Ectodermal cell (in vitro differentiated cells): ENCODE data around the gene IGBP1.
"Not testable (repeated sequence)": the region's sequence is repeated elsewhere in the genome, so short reads cannot be mapped to it uniquely, and the experiment has no call there.

Experiments
- H3K27ac ChIP-seq: 2 replicates; pipeline ENCODE4 v1.7.0; 2013; ENCODE audit warnings: mild to moderate bottlenecking, low read depth, low read length; ENCODE audit not compliant: insufficient read depth, poor library complexity, severe bottlenecking
- H3K27me3 ChIP-seq: 2 replicates; pipeline ENCODE4 v1.7.0; 2013; ENCODE audit warnings: mild to moderate bottlenecking, low read length; ENCODE audit not compliant: insufficient read depth, control insufficient read depth, poor library complexity, severe bottlenecking
- H3K36me3 ChIP-seq: one replicate; pipeline ENCODE4 v1.7.0; 2013; ENCODE audit warnings: low read length; ENCODE audit not compliant: control insufficient read depth, insufficient read depth
- H3K4me1 ChIP-seq: one replicate; pipeline ENCODE4 v1.7.0; 2013; ENCODE audit warnings: low read length; ENCODE audit not compliant: control insufficient read depth, insufficient read depth
- H3K4me3 ChIP-seq: 2 replicates; pipeline ENCODE4 v1.7.0; 2013; ENCODE audit warnings: low read depth, low read length, control low read depth; ENCODE audit not compliant: insufficient read depth
- H3K9me3 ChIP-seq: 2 replicates; pipeline ENCODE4 v1.7.0; 2013; ENCODE audit warnings: mild to moderate bottlenecking, low read length, moderate library complexity; ENCODE audit not compliant: control insufficient read depth
- WGBS, 2 experiments: methylation state at CpG; one replicate each; pipeline ENCODE4 v1.1.7; 2013; ENCODE audit warnings: missing lambda C conversion rate in 2 of 2; 5-methylcytosine and 5-hydroxymethylcytosine counted together

IGBP1 gene

DNA sequence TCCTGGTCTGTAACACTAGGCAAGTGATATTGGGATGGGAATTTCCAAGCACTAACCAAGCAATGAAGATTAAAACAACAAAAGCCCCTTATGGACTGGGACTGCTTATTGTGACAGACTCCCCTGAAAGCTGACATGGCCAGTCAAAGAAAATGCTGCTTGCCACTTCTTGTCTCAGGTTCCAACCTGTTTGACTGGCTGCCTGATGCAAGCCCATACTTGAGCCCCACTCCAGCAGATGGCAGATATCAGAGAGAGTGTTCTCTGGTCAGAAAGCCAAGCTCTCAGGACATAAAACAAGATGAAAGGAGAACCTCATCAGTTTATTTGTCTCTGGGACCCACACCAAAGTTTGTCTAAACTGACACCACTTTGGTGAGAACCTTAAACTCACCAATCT is 15.5 kb upstream of the IGBP1 start:
- no peak overlapping the region for H3K27ac ChIP-seq
- no peaks in the 10 kb centered on the region for H3K4me1 ChIP-seq
- H3K36me3 ChIP-seq, result no peaks in the 10 kb centered on the region
- H3K9me3 ChIP-seq, result no peaks in the 10 kb centered on the region
- no peaks in the 10 kb centered on the region for H3K27me3 ChIP-seq
- H3K4me3 ChIP-seq, result no peak overlapping the region

DNA sequence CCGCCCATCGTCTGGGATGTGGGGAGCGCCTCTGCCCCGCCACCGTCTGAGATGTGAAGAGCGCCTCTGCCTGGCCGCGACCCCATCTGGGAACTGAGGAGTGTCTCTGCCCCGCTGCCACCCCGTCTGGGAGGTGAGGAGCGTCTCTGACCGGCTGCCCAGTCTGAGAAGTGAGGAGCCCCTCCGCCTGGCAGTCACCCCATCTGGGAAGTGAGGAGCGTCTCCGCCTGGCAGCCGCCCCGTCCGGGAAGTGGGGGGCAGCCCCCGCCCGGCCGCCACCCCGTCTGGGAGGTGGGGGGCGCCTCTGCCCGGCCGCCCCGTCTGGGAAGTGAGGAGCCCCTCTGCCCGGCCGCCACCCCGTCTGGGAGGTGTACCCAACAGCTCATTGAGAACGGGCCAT is 10.2 kb upstream of the IGBP1 start:
- not testable (repeated sequence) for H3K36me3 ChIP-seq, H3K4me1 ChIP-seq, H3K27me3 ChIP-seq, H3K9me3 ChIP-seq, H3K27ac ChIP-seq, H3K4me3 ChIP-seq
- WGBS, 2 experiments, result 94 to 97% methylated on average over 20 to 22 of the region's 30 CpGs

DNA sequence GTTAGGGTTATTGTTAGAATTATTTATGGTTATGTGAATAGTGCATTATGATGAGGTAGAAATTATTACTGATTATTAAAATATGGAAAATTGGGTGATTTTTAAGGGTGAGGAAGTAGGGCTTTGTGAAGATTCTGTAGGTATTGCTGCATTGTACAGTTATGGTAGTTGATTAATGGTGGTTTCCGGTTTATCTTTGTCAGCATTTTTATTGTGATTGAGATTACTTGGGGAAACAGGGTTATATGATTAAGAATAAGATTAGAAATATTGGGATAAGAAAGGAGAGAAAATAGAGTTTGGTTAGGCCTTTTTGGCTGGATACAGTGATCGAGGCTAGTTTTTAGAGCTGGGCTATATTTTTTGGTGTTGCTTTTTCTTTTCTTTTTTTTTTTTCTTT is 8.6 kb upstream of the IGBP1 start:
- no peaks in the 10 kb centered on the region for H3K9me3 ChIP-seq
- 90 to 94% methylated on average over 2 of the region's 2 CpGs for WGBS, 2 experiments
- H3K4me1 ChIP-seq, result no peaks in the 10 kb centered on the region
- H3K4me3 ChIP-seq, result no peak overlapping the region
- no peaks in the 10 kb centered on the region for H3K36me3 ChIP-seq
- no peak overlapping the region for H3K27ac ChIP-seq
- no peaks in the 10 kb centered on the region for H3K27me3 ChIP-seq

DNA sequence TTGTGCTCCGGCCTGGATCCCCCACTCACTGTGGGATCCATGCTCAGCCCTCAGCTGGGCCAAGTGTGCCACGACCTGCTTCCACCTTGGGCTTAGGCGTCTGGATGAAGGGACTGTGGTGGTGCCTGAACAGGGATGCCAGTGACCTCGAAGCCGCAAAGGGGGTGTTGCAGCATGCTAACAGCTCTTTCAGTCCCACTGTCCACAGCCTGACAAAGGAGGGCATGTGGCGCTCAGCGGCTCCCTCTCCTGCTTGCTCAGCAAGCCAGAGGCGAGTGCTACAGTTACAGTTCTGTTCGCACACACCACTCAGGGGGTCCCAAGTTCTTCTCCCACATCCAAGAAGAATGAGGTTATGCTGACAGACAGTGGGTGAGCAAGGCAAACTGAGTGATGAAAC is 5.2 kb upstream of the IGBP1 start:
- no peak overlapping the region for H3K4me3 ChIP-seq
- 68 to 79% methylated on average over 9 of the region's 9 CpGs for WGBS, 2 experiments
- H3K27ac ChIP-seq, result no peak overlapping the region
- no peaks in the 10 kb centered on the region for H3K4me1 ChIP-seq
- no peaks in the 10 kb centered on the region for H3K36me3 ChIP-seq
- H3K9me3 ChIP-seq, result no peaks in the 10 kb centered on the region
- no peaks in the 10 kb centered on the region for H3K27me3 ChIP-seq

DNA sequence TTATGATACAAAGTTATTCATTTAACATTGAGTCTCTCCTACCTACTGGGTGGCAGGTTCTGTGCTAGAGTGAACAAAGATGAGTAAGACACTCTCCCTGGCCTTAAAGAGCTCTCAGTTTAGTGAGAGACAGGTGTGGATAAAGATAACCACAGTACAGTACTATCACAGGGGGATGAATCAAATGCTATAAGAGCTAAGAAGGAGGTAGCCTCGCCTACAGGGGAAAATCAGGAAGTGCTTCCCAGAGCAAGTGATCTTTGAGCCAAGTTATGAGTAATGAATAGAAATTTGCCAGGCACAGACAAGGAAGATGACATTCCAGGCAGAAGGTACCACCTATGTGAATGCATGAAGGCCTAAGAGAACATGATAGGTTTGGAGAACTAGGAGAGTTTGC is 3.4 kb upstream of the IGBP1 start:
- 63 to 69% methylated on average over 1 of the region's 1 CpG for WGBS, 2 experiments
- H3K36me3 ChIP-seq, result no peaks in the 10 kb centered on the region

DNA sequence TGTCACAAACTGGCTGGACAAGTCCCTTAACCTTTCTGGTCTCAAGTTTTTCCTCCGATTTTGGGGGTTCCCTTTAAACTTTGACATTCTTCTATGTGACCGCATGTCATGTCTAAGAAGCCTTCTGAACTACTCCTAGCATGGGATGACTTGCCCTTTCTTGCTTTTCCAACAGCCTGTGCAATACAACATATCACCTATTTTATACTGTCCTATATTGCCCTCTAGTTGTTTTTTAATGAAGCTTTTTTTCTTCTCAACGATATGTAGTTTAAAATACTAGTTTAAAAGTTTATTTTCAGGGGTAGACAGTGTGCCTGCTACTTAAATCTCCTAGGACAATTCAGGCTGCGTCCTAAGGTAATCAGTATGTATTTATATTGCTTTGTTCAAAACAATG is 1.0 kb upstream of the IGBP1 start:
- Histone ChIP-seq H3K4me3 (no peak overlapping the region), H3K9me3 (no peaks in the 10 kb centered on the region), H3K27ac (no peak overlapping the region), H3K27me3 (no peaks in the 10 kb centered on the region), H3K36me3 (no peaks in the 10 kb centered on the region), H3K4me1 (peaks cover 4% of the 10 kb centered on the region)
- WGBS, 2 experiments, result 86 to 96% methylated on average over 2 to 4 of the region's 4 CpGs

More for the DNA sequence above, 3.4 kb upstream of the IGBP1 start:
- Histone ChIP-seq H3K27me3 (no peaks in the 10 kb centered on the region), H3K4me1 (peaks cover under 1% of the 10 kb centered on the region), H3K4me3 (no peak overlapping the region), H3K9me3 (no peaks in the 10 kb centered on the region), H3K27ac (no peak overlapping the region)

DNA sequence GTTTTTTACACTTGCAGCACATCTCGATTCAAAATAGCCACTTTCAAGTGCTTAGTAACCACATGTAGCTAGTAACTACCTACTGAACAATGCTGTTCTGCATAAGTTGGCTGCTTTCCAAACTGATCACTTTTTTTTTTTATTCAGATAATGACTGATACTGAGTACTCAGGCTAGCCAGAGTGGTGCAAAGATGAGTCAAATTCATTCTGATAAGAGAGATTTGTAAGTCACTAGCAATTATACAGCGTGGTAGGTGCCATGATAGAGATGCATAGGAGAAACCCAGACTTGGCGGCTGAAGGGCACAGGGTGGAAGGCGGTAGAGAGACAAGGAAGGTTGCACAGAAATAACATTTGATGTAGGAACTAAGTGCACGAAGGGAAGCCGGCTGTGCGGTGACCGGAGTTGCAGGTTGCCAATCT is 357 bp upstream of the IGBP1 start:
- peak overlapping the region; percentile 78 for H3K4me3 ChIP-seq
- WGBS, 2 experiments, result 12 to 13% methylated on average over 8 of the region's 8 CpGs
- H3K27ac ChIP-seq, result peak overlapping the region; percentile 63

DNA sequence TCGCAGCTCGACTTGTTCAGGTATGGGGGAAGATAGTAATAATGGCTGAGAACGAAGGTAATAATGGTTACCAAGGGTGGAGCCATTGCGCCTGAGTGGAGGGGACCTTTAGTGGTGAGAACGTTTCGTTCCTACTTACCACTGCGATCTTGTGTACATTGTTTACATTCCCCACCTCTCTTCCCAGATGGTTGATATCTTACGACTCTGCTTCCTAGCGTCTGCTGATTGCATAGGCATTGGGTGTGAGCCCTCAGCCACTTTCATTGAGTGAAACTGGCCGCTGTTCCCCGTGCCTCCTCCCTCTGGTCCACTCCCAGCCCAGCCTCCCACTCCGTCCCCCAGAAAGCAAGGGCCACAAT is 850 bp downstream of the IGBP1 start:
- H3K4me3 ChIP-seq, result peak overlapping the region; percentile 78
- H3K27ac ChIP-seq, result no peak overlapping the region
- H3K27me3 ChIP-seq, result no peaks in the 10 kb centered on the region
- H3K9me3 ChIP-seq, result no peaks in the 10 kb centered on the region
- no peaks in the 10 kb centered on the region for H3K36me3 ChIP-seq
- H3K4me1 ChIP-seq, result peaks cover 4% of the 10 kb centered on the region
- WGBS, 2 experiments, result 0 to 1% methylated on average over 12 of the region's 12 CpGs

More for the DNA sequence above, 357 bp upstream of the IGBP1 start:
- Histone ChIP-seq H3K27me3 (no peaks in the 10 kb centered on the region), H3K36me3 (no peaks in the 10 kb centered on the region), H3K4me1 (peaks cover 4% of the 10 kb centered on the region), H3K9me3 (no peaks in the 10 kb centered on the region)

DNA sequence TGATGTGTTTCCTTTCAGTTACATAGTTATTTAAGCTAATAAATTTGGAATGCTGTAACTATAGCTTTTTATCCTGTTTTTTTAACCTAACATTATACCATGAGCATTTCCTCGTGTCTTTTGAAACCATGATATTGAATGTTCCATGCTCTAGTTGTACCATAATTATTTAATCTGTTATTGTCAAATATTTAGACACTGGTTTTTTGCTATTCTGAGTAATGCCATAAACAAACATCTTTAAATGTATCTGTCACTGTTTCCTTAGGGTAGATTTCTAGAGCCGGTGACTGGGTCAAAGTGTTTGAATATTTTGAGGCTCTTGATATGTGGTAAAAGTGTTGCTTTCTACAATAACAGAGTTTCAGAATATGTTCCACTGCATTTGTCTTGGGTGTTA is 5.4 kb downstream of the IGBP1 start:
- Histone ChIP-seq H3K36me3 (no peaks in the 10 kb centered on the region), H3K9me3 (no peaks in the 10 kb centered on the region), H3K27me3 (no peaks in the 10 kb centered on the region), H3K27ac (no peak overlapping the region), H3K4me3 (no peak overlapping the region), H3K4me1 (peaks cover 4% of the 10 kb centered on the region)
- WGBS, 2 experiments, result 100% methylated on average over 1 of the region's 2 CpGs; no CpG with 5 or more reads in 1 of the 2 experiments

DNA sequence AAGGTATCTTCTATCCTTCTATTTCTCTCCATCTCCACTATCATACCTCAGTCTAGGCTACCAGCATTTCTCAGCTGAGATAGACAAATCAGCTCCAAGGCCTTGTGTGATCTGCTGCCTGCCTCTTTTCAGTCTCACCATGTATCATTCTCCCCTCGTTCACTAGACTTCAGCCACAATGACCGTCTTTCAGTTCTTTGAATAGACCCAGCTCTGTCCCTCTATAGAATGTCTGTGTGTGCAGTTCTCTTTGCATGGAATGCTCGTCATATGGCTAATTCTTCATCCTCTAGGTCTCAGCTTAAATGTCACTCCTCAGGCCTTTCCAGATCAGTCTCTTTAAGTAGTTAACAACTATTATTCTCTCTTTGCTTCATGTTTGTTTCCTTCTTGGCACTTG is 6.5 kb downstream of the IGBP1 start:
- Histone ChIP-seq H3K27ac (no peak overlapping the region), H3K27me3 (no peaks in the 10 kb centered on the region), H3K36me3 (no peaks in the 10 kb centered on the region), H3K4me3 (no peak overlapping the region), H3K4me1 (peaks cover 4% of the 10 kb centered on the region), H3K9me3 (no peaks in the 10 kb centered on the region)
- 85 to 98% methylated on average over 3 of the region's 3 CpGs for WGBS, 2 experiments

DNA sequence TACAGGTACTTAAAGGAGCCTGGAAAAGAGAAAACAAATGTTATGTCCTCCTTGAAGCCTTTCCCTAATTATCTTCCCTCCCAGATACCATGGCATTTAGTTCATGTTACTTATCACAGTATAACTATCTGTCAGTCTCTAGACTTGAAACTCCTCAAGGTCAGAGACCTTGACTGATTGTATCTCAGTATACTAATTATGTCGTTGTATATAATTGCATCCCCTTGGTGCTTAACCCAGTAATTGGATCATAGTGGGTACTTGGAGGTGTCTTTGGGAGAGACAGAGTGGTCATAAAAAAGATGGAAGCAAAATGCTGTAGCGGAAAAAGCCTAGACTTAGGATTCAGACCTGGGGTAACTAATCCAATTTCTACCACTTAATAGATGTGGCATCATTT is 8.1 kb downstream of the IGBP1 start:
- H3K36me3 ChIP-seq, result no peaks in the 10 kb centered on the region
- WGBS, 2 experiments, result 95 to 100% methylated on average over 1 to 2 of the region's 2 CpGs

More for the DNA sequence above, 8.1 kb downstream of the IGBP1 start:
- no peaks in the 10 kb centered on the region for H3K9me3 ChIP-seq
- H3K27me3 ChIP-seq, result no peaks in the 10 kb centered on the region
- H3K4me1 ChIP-seq, result no peaks in the 10 kb centered on the region
- H3K27ac ChIP-seq, result no peak overlapping the region
- H3K4me3 ChIP-seq, result no peak overlapping the region
